Neural cell (in vitro differentiated cells): ENCODE measurements around the gene COL6A3. TPM values are rescaled to one million over a fixed set of nuclear protein-coding genes. Genes with fewer than 3 reads are reported as not detected.

Source experiments
- H2AFZ ChIP-seq: fragments of 200-600, 300-800 bp; sonication (generic), shearing (Covaris generic); 2 replicates; pipeline ENCODE4 v1.6.0; 2014; ENCODE audit warnings: low read depth, mild to moderate bottlenecking, antibody characterized with exemption, low read length, moderate library complexity
- H3F3A ChIP-seq: fragments of 200-600 bp; shearing (Covaris generic); 2 replicates; pipeline ENCODE4 v1.6.1; 2016; ENCODE audit warnings: mild to moderate bottlenecking, moderate library complexity, mixed read lengths, antibody characterized with exemption, low read length; ENCODE audit not compliant: insufficient read depth, poor library complexity, severe bottlenecking
- H3K27ac ChIP-seq: fragments of 200-600, 300-800 bp; sonication (generic), shearing (Covaris generic); 2 replicates; pipeline ENCODE4 v1.5.1; 2014; ENCODE audit warnings: mild to moderate bottlenecking, low read length, moderate library complexity
- H3K27me3 ChIP-seq: fragments of 300-800, 200-600 bp; sonication (generic), shearing (Covaris generic); 2 replicates; pipeline ENCODE4 v1.6.0; 2014; ENCODE audit warnings: mild to moderate bottlenecking, low read depth, low read length, moderate library complexity; ENCODE audit not compliant: insufficient read depth
- H3K36me3 ChIP-seq: fragments of 300-800, 200-600 bp; sonication (generic), shearing (Covaris generic); 2 replicates; pipeline ENCODE4 v1.5.1; 2014; ENCODE audit warnings: mild to moderate bottlenecking, antibody characterized with exemption, low read length, moderate library complexity; ENCODE audit not compliant: insufficient read depth
- H3K4me2 ChIP-seq: fragments of 300-800, 200-600 bp; sonication (generic), shearing (Covaris generic); 2 replicates; pipeline ENCODE4 v1.6.0; 2014; ENCODE audit warnings: mild to moderate bottlenecking, low read length
- H3K4me3 ChIP-seq: fragments of 300-800, 200-600 bp; sonication (generic), shearing (Covaris generic); 2 replicates; pipeline ENCODE4 v1.5.1; 2014; ENCODE audit warnings: mild to moderate bottlenecking, low read length, moderate library complexity
- H3K79me2 ChIP-seq: fragments of 200-600 bp; shearing (Covaris generic); replicated peaks from 2 replicates; pipeline ENCODE4 v1.6.0; 2014; ENCODE audit warnings: mild to moderate bottlenecking, low read length, moderate library complexity; ENCODE audit not compliant: insufficient read depth
- H3K9ac ChIP-seq: fragments of 300-800, 200-600 bp; sonication (generic), shearing (Covaris generic); 2 replicates; pipeline ENCODE4 v1.6.1; 2016; ENCODE audit warnings: mild to moderate bottlenecking, low read length, mixed read lengths
- H3K9me2 ChIP-seq: fragments of 200-600 bp; shearing (Covaris generic); 2 replicates; pipeline ENCODE4 v1.6.1; 2016; ENCODE audit warnings: mild to moderate bottlenecking, low read length, mixed read lengths; ENCODE audit not compliant: insufficient read depth
- H3K9me3 ChIP-seq: fragments of 200-600, 300-800 bp; sonication (generic), shearing (Covaris generic); 2 replicates; pipeline ENCODE4 v1.6.1; 2016; ENCODE audit warnings: mild to moderate bottlenecking, mixed run types, low read length, moderate library complexity, mixed read lengths
- H4K20me1 ChIP-seq: fragments of 200-600 bp; shearing (Covaris generic); 2 replicates; pipeline ENCODE4 v1.6.1; 2016; ENCODE audit warnings: mild to moderate bottlenecking, mixed run types; ENCODE audit not compliant: insufficient read depth
- EP300 ChIP-seq: fragments of 450-650 bp; conservative IDR thresholded peaks from 2 replicates; pipeline ENCODE4 v1.6.1; 2014; ENCODE audit warnings: antibody characterized with exemption, mild to moderate bottlenecking, moderate library complexity; ENCODE audit not compliant: poor library complexity, severe bottlenecking
- EZH2 ChIP-seq: fragments of 200-600, 300-800 bp; shearing (Covaris generic), sonication (generic); IDR thresholded peaks from 2 replicates; pipeline ENCODE4 v1.6.1; 2014; ENCODE audit warnings: antibody characterized with exemption, low read length, borderline replicate concordance, mild to moderate bottlenecking; ENCODE audit not compliant: insufficient read depth, poor library complexity, severe bottlenecking
- MXI1 ChIP-seq: fragments of 450-650 bp; conservative IDR thresholded peaks from 2 replicates; pipeline ENCODE4 v1.6.1; 2014; ENCODE audit warnings: antibody characterized with exemption, mild to moderate bottlenecking; ENCODE audit not compliant: poor library complexity, severe bottlenecking
- POLR2AphosphoS5 ChIP-seq: IDR thresholded peaks from 2 replicates; pipeline ENCODE4 v1.6.1; 2012
- RAD21 ChIP-seq: fragments of 450-650 bp; conservative IDR thresholded peaks from 2 replicates; pipeline ENCODE4 v1.6.1; 2014; ENCODE audit warnings: antibody characterized with exemption, mild to moderate bottlenecking, moderate library complexity
- SMC3 ChIP-seq: fragments of 450-650 bp; conservative IDR thresholded peaks from 2 replicates; pipeline ENCODE4 v1.6.1; 2014; ENCODE audit warnings: antibody characterized with exemption, mild to moderate bottlenecking, moderate library complexity; ENCODE audit not compliant: poor library complexity
- TAF1 ChIP-seq: IDR thresholded peaks from 2 replicates; pipeline ENCODE4 v1.6.1; 2012; ENCODE audit warnings: low read depth
- polyA plus RNA-seq: library from polyadenylated mRNA; depleted of rRNA; stranded (reverse); fragments of >200 nt; gene quantifications from 2 replicates; pipeline ENCODE4 v1.2.3, GENCODE V29; 2014
- TF ChIP-seq, protein P1 (sequence below): fragments of 450-650 bp; IDR thresholded peaks from 2 replicates; pipeline ENCODE4 v1.5.1; 2014; ENCODE audit warnings: antibody characterized with exemption, mild to moderate bottlenecking, moderate library complexity; ENCODE audit not compliant: poor library complexity, severe bottlenecking
- TF ChIP-seq, protein P2 (sequence below): IDR thresholded peaks from 2 replicates; pipeline ENCODE4 v1.6.1; 2012; ENCODE audit warnings: borderline replicate concordance

The COL6A3 gene
- polyA plus RNA-seq, 1 donor from 2014 or later: 0.05 TPM

DNA sequence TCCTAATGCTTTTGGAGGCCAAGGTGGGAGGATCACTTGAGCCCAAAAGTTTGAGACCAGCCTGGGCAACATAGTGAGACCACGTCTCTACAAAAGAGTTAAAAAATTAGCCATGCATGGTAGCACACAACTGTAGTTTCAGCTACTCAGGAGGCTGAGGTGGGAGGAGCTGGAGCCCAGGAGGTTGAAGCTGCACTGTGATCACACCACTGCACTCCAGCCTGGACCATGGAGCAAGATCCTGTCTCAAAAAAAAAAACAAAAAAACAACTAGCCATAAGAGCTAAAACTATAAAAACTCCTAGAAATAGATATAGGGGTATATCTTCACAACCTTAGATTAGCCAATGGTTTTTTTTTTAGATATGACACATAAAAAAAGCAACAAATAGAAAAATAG is 16.9 kb upstream of the COL6A3 start:
- Histone ChIP-seq H2AFZ (no peak overlapping the region), H3F3A (no peaks in the 10 kb centered on the region), H3K79me2 (no peaks in the 10 kb centered on the region), H3K27me3 (no peaks in the 10 kb centered on the region), H3K9me3 (no peaks in the 10 kb centered on the region), H3K9ac (no peak overlapping the region), H3K36me3 (no peaks in the 10 kb centered on the region), H3K4me3 (no peak overlapping the region), H3K9me2 (no peaks in the 10 kb centered on the region), H3K4me2 (no peak overlapping the region), H3K27ac (no peak overlapping the region), H4K20me1 (no peaks in the 10 kb centered on the region)
- TF ChIP-seq EZH2 (no peak), EP300 (no peak), TAF1 (no peak), MXI1 (no peak), SMC3 (no peak), POLR2AphosphoS5 (no peak), RAD21 (no peak)
- TF ChIP-seq, protein P1, sequence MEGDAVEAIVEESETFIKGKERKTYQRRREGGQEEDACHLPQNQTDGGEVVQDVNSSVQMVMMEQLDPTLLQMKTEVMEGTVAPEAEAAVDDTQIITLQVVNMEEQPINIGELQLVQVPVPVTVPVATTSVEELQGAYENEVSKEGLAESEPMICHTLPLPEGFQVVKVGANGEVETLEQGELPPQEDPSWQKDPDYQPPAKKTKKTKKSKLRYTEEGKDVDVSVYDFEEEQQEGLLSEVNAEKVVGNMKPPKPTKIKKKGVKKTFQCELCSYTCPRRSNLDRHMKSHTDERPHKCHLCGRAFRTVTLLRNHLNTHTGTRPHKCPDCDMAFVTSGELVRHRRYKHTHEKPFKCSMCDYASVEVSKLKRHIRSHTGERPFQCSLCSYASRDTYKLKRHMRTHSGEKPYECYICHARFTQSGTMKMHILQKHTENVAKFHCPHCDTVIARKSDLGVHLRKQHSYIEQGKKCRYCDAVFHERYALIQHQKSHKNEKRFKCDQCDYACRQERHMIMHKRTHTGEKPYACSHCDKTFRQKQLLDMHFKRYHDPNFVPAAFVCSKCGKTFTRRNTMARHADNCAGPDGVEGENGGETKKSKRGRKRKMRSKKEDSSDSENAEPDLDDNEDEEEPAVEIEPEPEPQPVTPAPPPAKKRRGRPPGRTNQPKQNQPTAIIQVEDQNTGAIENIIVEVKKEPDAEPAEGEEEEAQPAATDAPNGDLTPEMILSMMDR: no peak
- TF ChIP-seq, protein P2, sequence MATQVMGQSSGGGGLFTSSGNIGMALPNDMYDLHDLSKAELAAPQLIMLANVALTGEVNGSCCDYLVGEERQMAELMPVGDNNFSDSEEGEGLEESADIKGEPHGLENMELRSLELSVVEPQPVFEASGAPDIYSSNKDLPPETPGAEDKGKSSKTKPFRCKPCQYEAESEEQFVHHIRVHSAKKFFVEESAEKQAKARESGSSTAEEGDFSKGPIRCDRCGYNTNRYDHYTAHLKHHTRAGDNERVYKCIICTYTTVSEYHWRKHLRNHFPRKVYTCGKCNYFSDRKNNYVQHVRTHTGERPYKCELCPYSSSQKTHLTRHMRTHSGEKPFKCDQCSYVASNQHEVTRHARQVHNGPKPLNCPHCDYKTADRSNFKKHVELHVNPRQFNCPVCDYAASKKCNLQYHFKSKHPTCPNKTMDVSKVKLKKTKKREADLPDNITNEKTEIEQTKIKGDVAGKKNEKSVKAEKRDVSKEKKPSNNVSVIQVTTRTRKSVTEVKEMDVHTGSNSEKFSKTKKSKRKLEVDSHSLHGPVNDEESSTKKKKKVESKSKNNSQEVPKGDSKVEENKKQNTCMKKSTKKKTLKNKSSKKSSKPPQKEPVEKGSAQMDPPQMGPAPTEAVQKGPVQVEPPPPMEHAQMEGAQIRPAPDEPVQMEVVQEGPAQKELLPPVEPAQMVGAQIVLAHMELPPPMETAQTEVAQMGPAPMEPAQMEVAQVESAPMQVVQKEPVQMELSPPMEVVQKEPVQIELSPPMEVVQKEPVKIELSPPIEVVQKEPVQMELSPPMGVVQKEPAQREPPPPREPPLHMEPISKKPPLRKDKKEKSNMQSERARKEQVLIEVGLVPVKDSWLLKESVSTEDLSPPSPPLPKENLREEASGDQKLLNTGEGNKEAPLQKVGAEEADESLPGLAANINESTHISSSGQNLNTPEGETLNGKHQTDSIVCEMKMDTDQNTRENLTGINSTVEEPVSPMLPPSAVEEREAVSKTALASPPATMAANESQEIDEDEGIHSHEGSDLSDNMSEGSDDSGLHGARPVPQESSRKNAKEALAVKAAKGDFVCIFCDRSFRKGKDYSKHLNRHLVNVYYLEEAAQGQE: no peak

DNA sequence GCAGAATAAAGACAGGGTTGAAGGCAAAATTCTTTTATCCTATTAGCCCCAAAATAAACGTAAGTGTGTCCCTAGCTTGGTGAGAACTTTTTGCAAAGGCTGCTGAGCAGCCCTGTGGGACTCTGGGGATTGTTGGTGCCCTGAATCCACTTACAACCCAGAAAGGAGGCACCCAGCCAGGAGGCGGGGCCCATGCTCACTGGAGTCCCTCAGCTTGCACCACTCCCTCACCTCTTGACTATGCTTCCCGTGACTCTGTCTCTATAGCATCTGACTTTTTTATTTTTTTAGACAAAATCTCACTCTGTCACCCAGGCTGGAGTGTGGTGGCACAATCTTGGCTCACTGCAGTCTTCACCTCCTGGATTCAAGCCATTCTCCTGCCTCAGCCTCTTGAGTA is 15.8 kb upstream of the COL6A3 start:
- no peak overlapping the region for H3K27ac ChIP-seq
- no peaks in the 10 kb centered on the region for H3K36me3 ChIP-seq
- no peak overlapping the region for H2AFZ ChIP-seq
- no peaks in the 10 kb centered on the region for H3K27me3 ChIP-seq
- no peak overlapping the region for H3K4me3 ChIP-seq
- no peaks in the 10 kb centered on the region for H3F3A ChIP-seq
- no peaks in the 10 kb centered on the region for H3K9me3 ChIP-seq
- no peaks in the 10 kb centered on the region for H4K20me1 ChIP-seq
- no peak overlapping the region for H3K9ac ChIP-seq
- H3K9me2 ChIP-seq: no peaks in the 10 kb centered on the region
- H3K79me2 ChIP-seq: no peaks in the 10 kb centered on the region
- no peak overlapping the region for H3K4me2 ChIP-seq
- TF ChIP-seq, protein P1: no peak
- TF ChIP-seq POLR2AphosphoS5: no peak
- no peak for TF ChIP-seq EZH2
- no peak for TF ChIP-seq EP300
- TF ChIP-seq SMC3: no peak
